Loucy (cell line): ENCODE data around the gene PHYHD1.

ENCODE experiments used
- EZH2phosphoT487 ChIP-seq: fragments of 200-600 bp; IDR thresholded peaks from 2 replicates; pipeline ENCODE4 v1.6.1; 2018; ENCODE audit warnings: antibody characterized with exemption, mild to moderate bottlenecking, moderate library complexity, borderline replicate concordance
- TF ChIP-seq, protein P1 (sequence below): fragments of 200-600 bp; sonication (generic); conservative IDR thresholded peaks from 2 replicates; pipeline ENCODE4 v1.5.1; 2014; ENCODE audit warnings: mild to moderate bottlenecking, antibody characterized with exemption, low read length

DNA sequence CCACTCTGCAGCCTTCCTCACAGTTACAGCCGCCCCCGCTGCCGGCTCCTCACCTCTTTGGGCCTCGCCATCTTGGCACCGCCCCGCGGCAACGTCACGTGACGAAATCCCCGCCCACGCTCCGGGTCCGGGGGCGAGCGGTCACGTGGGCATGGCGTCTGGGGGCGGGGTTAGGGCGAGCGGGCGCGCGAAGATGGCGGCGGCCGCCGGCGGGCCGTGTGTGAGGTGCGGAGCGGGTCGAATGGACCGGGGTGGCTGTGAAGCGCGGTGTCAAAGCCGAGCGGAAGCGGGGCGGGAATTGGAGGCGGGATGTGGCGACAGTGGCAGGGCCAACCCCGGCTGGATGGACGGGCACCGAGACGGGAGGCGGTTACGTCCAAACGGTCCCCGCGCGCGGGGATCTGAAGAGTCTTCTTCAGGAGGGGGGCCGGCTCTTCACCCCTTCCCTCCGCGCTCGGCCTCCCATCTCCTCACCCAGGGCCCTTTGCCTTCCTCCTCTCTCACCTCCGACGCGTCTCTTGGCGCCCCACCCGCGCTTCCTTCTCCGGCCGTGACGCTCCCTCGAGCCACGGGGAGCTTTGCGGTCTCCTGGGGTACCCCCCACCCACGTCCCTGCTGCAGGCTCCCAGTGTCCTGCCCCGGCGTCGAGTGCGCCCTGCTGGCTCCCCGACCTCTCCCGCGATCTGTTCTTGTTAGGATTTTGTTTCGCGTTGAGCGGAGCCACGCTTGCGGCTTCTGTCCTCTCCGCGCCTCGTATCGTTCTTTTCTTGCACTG lies 26.9 kb downstream of the PHYHD1 start, which contains the start of the genes DOLK and NUP188:
- TF ChIP-seq, protein P1, sequence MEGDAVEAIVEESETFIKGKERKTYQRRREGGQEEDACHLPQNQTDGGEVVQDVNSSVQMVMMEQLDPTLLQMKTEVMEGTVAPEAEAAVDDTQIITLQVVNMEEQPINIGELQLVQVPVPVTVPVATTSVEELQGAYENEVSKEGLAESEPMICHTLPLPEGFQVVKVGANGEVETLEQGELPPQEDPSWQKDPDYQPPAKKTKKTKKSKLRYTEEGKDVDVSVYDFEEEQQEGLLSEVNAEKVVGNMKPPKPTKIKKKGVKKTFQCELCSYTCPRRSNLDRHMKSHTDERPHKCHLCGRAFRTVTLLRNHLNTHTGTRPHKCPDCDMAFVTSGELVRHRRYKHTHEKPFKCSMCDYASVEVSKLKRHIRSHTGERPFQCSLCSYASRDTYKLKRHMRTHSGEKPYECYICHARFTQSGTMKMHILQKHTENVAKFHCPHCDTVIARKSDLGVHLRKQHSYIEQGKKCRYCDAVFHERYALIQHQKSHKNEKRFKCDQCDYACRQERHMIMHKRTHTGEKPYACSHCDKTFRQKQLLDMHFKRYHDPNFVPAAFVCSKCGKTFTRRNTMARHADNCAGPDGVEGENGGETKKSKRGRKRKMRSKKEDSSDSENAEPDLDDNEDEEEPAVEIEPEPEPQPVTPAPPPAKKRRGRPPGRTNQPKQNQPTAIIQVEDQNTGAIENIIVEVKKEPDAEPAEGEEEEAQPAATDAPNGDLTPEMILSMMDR: no peak
- TF ChIP-seq EZH2phosphoT487: no peak
